ENCODE data around the gene PCDHA7.
"Not testable (repeated sequence)": the region's sequence is repeated elsewhere in the genome, so short reads cannot be mapped to it uniquely, and the experiment has no call there.

The PCDHA7 gene

GRCh38 chr5:140833993-140834392, at the start of gene PCDHA7:
TSS of gene PCDHA7 (plus strand) at chr5:140834269. CDS start at chr5:140834384, 115 bp downstream.
- DNase-seq, result no peak

GRCh38 chr5:140785905-140786686, 48.0 kb upstream of the PCDHA7 start, which contains the start of gene PCDHA1:
TSS of gene PCDHA1 (plus strand) at chr5:140786140.
- DNase-seq, result peak; percentile 0

GRCh38 chr5:140787422-140787821, 46.6 kb upstream of the PCDHA7 start:
- not testable (repeated sequence) for DNase-seq

- DNase-seq, result not testable (repeated sequence)
Measured at GRCh38 chr5:140787849-140788504, 46.1 kb upstream of the PCDHA7 start.

- DNase-seq, result no peak
Measured at GRCh38 chr5:140791089-140791488, 43.0 kb upstream of the PCDHA7 start.

GRCh38 chr5:140794595-140795258, 39.3 kb upstream of the PCDHA7 start, which contains the start of gene PCDHA2:
TSS of gene PCDHA2 (plus strand) at chr5:140794852.
- DNase-seq, result no peak

- DNase-seq, result no peak
Measured at GRCh38 chr5:140795259-140795641, 38.8 kb upstream of the PCDHA7 start.

- DNase-seq, result not testable (repeated sequence)
Measured at GRCh38 chr5:140796072-140796717, 37.9 kb upstream of the PCDHA7 start.

- DNase-seq, result no peak
Measured at GRCh38 chr5:140796718-140797095, 37.4 kb upstream of the PCDHA7 start.

- DNase-seq, result no peak
Measured at GRCh38 chr5:140800816-140801493, 33.1 kb upstream of the PCDHA7 start, which contains the start of gene PCDHA3. TSS of gene PCDHA3 (plus strand) at chr5:140801057.

GRCh38 chr5:140801494-140801841, 32.6 kb upstream of the PCDHA7 start:
- no peak for DNase-seq

GRCh38 chr5:140802381-140802780, 31.7 kb upstream of the PCDHA7 start:
- DNase-seq, result not testable (repeated sequence)

GRCh38 chr5:140802781-140803271, 31.2 kb upstream of the PCDHA7 start:
- DNase-seq, result no peak

- peak; percentile 22 for DNase-seq
Measured at GRCh38 chr5:140806834-140807775, 27.0 kb upstream of the PCDHA7 start, which contains the start of gene PCDHA4. TSS of gene PCDHA4 (plus strand) at chr5:140807068.

GRCh38 chr5:140808241-140808888, 25.7 kb upstream of the PCDHA7 start:
- DNase-seq, result not testable (repeated sequence)

- DNase-seq, result no peak
Measured at GRCh38 chr5:140808889-140809291, 25.2 kb upstream of the PCDHA7 start.

GRCh38 chr5:140821375-140822280, 12.4 kb upstream of the PCDHA7 start, which contains the start of gene PCDHA5:
TSS of gene PCDHA5 (plus strand) at chr5:140821613.
- peak; percentile 23 for DNase-seq

GRCh38 chr5:140822281-140822629, 11.8 kb upstream of the PCDHA7 start:
- no peak for DNase-seq

- not testable (repeated sequence) for DNase-seq
Measured at GRCh38 chr5:140822969-140823368, 11.1 kb upstream of the PCDHA7 start.
